CD4-positive, alpha-beta T cell treated with Interleukin-17A for 4 hours (primary cell): ENCODE results near the gene GPSM1.

Experiments
- DNase-seq: peaks from one replicate; pipeline ENCODE4 v3.0.0-alpha.2; 2020; ENCODE audit warnings: mixed read lengths

The GPSM1 gene

GRCh38 chr9:136292026-136292538 is 35.3 kb upstream of the GPSM1 start:
- DNase-seq = no peak

DNA sequence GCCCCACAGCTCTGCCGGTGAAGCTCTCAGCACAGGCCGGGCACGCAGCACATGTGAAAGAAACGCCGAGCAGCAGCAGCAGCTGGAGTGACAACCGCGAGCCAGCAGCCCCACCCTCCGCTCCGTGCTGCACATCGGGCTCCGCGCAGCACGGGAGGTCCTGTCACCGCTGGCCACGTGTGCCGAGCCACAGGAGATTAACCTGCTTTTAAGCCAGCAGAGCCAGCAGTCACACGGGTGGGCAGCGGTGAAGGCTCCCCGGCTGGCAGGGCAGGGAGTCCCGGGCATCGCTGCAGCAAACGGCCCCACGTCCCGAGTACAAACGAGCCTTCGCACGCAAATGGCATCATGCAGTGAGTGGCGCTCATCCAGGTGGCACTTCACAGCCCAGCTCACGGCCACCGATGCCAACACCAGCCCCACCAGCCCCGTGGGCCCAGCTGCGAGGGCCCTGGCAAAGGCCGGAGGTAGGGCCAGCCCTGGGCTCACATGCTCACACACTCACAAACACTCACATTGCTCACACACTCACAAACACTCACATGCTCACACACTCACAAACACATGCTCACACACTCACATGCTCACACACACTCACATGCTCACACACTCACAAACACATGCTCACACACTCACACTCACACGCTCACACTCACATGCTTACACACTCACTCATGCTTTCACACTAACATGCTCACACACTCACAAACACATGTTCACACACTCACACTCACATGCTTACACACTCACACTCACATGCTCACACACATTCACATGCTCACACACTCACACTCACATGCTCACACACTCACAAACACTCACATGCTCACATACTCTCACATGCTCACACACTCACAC is 34.5 kb upstream of the GPSM1 start:
- no peak for DNase-seq

- no peak for DNase-seq
These were observed 33.8 kb upstream of the GPSM1 start for GRCh38 chr9:136293476-136294077.

DNA sequence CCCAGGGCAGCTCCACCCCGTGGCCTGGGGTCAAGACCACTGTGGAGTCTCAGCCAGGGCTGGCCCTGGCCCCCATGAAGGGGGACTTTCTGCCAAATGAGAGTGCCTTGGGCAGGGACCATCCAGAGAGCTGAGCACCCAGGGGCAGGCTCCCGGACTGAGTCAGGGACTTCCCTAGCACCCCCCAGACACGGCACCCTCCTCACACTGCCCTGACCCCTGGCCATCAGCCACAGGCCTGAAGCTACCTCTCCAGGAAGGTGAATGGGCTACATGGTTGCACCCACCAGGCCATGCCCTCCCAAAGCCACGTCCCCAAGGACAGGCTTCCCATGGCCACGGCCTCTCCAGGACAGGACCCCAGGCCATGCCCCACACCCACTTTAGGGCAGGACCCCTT is 32.9 kb upstream of the GPSM1 start:
- no peak for DNase-seq

DNA sequence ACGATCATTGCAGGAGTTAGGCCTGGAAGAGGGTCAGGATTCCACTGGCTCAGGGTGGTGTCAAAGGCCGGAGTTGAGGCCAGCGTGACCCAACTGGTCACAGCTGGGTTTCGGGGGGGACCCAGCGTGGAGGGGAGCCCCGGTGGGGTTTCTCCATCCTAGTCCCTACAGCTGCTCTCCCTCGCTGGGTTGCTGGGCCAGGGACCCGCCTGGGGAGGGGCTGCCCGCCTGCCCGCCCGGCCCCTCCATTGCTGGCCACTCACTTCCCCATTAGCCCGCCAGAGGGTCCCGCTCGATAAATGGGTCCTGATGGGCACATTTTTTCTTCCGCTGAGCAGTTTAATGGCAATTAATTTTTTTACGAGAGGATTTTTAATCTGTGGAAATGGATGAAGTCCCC is 32.3 kb upstream of the GPSM1 start:
- no peak for DNase-seq

DNA sequence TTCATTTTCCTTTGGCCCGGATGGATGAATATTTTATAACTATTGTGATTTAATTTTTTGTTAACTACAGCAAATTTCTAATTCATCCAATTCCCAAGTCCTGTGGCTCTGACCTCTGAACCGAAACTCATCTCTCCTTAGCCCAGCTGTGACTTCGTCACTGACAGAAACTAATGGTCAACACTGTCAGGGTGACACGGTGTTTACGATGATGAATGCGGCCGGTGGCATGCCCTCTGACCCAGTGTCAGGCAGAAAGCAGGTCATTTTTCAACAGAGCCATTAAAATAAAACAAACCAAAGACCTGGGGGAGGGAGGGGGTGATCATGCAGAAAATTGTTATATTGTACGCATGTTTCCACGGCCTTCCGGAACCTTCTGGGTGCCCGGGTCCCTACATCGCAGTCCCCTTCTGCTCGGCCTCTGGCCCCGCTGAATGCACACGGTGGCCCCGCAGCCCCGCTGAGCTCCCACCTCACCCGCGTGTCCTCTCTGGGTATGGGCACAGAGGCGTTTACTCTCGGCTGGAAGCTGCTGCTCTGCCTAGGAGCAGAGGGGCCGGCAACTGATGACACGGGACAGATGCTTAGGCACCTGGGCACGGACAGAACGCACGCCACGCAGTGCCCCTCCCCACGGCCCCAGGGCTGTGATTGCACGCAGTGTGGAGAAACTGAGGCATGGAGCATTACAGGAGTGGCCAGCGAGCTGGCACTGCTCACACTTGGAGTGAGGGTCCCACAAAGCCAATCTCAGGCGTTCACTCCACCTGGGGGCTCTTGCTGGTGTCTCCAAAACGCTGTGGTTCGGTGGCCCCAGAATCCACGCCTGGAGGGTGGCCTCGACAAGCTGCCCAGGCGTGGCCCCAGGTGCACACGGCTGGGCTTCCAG is 31.6 kb upstream of the GPSM1 start:
- no peak for DNase-seq

- no peak for DNase-seq
These were observed 30.8 kb upstream of the GPSM1 start for GRCh38 chr9:136296434-136297015.

DNA sequence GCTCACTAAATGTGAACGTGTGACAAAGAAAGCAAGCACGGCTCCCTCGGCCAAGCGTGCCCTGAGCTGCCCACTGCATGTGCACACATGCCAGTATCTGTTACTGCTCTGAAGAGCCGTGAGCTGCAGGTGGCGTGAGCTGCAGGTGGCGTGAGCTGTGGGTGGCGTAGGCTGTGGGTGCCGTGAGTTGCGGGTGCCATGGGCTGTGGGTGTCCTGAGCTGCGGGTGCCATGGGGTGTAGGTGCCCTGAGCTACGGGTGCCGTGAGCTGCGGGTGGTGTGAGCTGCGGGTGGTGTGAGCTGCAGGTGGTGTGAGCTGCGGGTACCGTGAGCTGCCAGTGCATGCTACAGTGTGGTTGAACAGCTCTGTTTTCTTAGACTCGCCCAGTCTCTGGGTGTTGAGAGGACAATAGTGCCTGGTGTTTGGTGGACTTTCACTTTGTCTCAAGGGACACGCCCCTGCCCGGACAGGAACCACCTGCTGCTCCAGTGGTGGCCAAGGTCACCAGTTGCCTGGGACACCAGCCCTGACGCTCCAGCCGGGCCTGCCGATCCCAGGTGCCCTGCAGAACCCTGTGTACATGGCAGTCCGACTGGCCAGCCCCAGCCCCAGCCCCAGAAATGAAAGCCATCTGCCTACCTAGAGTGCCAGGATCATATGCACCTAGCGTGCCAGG is 30.2 kb upstream of the GPSM1 start:
- no peak for DNase-seq

- DNase-seq = no peak
These were observed 29.3 kb upstream of the GPSM1 start for GRCh38 chr9:136297766-136298735.

GRCh38 chr9:136299116-136299515 is 28.2 kb upstream of the GPSM1 start:
- no peak for DNase-seq

- DNase-seq = no peak
These were observed 27.8 kb upstream of the GPSM1 start for GRCh38 chr9:136299541-136299940.

DNA sequence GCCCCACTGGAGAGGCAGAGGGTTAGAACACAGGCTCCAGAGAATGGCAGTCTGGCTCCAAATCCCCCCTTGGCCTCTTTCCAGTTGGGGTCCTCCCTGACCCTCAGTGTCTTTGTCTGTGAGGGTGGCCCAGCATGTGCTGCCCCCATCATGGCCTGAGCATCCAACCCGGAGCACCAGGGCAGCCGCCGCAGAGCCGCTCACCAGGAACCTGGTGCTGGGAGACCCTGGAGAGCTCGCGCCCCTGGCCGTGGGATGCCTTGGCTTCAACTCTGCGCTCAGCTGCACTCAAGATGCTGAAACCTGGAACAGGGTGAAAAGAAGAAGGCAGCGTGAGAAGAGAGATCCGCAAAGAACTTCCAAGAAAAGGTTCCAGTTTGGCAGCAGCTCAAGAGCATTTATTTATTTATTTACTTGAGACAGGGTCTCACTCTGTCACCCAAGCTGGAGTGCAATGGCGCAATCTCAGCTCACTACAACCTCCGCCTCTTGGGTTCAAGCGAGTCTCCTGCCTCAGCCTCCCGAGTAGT is 27.3 kb upstream of the GPSM1 start:
- no peak for DNase-seq

- DNase-seq = no peak
These were observed 26.5 kb upstream of the GPSM1 start for GRCh38 chr9:136300866-136301265.

DNA sequence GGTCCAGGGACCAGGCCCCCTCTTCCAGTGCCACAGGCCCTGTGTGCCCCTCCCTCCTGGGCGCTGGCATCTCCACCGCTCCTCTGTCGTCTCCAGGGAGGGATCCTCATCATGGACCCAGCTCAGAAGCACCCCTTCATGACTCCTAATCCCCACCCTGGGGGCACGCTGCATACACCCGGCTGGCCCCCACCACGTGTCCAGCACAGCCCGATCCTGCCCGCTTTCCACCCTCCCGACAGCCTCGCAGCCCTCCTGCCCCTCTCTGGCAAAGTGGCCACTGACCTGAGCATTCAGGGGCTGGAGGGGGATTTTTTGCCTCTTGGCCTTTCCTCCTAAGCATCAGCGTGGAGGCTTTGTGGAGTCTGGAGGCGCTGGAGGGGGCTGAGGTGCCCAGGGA is 24.8 kb upstream of the GPSM1 start:
- no peak for DNase-seq

DNA sequence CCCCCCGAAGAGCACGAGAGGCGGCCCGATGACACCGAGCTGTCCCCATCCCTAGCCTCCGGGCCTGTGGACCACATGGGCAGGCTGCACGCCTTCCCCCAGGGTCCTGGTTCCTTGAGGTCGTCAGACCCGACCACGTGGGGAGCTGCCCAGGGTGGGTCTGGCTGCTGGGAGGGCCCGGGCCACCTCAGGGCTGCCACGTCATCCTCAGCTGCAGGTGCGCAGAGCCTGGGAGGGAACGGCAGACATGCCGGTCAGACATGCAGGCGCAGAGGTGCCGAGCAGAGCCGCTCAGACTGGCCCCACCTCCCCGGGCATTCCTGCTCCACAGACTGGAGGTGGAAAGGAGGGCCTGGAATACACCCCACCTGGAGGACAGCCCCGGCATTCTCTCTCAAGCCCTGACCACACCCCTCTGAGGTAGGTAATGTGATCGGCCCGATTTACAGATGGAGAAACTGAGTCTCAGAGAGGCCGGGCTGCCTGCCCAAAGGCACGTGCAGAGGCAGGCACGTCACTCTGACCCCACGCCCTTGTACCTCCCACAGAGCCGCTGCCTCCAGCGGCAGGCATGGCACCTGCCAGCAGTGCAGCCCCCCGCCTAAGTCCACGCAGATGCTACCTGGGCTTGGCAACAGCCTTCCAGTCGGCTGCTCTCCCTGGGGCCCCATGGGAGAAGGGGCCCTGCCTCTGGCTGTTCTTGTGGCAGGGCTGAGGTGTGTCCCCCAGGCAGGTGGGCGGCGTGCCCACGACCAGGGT is 24.1 kb upstream of the GPSM1 start:
- DNase-seq = no peak

DNA sequence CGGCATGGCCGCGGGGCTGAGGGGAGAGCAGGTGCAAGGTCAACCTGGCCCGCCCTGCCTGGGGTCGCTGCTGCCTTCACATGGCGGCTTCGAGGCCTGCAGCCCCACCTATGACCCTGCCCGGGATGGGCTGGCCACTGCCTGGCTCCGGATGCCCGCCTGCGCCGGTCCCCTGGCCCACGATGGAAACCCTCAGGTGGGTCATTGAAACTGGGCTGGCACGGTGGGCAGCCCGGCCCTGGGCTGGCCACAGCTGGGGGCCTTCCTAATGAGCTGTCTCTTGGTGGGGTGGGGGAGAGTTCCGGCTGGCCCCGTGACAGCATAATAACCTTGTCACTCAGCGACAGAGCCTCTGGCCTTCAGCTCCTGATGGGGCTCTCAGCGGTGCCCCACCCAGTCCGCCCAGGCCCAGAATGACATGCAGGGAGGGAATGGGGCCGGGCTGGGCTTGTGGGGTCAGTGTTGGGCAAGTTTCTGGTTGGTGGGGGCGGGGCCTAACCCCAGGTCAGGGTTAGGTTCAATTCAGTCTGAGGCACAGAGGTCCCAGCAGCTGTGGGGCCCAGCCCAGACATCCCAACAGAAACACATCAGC is 23.4 kb upstream of the GPSM1 start, which contains the start of gene CCDC187:
Gene CCDC187, minus strand, starts transcription at position 270 of the 592 bp plus-strand sequence. Its CDS starts 264 bp downstream, at position 6.
- no peak for DNase-seq

DNA sequence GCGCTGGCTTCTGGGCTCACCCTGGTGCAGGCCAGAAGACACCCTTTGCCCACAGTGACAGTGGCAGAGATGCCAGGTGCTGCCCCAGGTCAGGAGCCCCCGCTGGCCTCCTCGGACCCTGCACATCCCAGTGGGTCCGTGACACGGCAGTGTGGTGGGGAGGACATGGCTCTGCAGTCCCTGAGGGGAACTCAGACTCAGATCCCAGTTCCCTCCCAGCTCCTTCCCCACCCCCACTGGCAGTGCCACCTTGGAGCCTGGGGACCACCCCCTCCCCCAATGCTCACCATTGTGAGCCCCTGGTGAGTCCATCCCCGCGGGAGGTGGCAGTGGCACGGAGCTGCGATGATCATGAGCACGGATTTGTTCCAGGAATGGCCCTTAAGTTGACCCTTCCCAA is 22.9 kb upstream of the GPSM1 start:
- DNase-seq = no peak

DNA sequence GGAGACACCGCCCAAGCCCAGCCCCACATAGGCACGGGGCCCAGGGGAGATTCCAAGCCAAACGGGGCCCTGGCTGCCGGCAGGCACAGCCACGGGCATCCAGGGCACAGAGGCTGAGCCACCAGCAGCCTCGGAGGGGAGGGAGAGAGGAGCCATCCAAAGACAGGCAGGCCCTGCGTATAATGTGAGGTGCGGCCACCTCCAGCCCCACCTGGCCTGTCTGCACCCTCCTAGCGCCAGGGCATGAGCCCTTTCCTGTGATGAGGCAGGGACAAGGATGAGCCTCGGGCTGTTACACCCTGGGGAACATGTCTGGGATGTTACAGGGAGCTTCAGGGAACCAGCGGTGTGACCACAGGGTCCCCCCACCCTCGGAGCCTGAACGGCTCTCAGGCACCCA is 22.4 kb upstream of the GPSM1 start:
- no peak for DNase-seq

DNA sequence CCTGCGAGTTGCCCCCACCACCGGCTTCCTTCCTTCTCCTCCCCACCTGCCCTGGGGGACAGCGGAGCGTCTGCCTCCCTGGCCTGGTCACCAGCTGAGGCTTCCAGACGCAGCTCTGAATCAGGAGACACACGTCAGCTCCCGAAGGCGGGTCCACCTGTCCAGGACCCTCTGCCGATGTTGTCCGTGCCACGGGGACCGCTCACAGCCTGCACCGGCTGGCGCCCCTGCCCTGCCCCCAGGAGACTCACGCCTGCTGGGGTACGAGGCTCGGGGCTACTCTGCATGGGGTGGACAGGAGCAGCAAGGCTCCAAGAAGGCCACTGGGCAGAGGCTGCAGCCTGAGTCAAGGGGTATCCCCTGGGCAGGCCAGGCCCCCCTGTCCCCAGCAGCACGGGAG is 21.5 kb upstream of the GPSM1 start:
- no peak for DNase-seq
